KMS-11 (cell line): Measurements from ENCODE around the gene CUL7.

Experiments used
- H2AFZ ChIP-seq: fragments of 200-600 bp; sonication (generic); 2 replicates; pipeline ENCODE4 v1.6.1; 2016; ENCODE audit warnings: antibody characterized with exemption, mixed run types, low read depth
- H3K27ac ChIP-seq: fragments of 200-600 bp; sonication (generic); 2 replicates; pipeline ENCODE4 v1.6.1; 2016; ENCODE audit warnings: mild to moderate bottlenecking, mixed run types
- H3K27me3 ChIP-seq: fragments of 200-600 bp; sonication (generic); 2 replicates; pipeline ENCODE4 v1.6.1; 2017; ENCODE audit warnings: mild to moderate bottlenecking, low read depth, mixed run types, moderate library complexity; ENCODE audit not compliant: insufficient read depth
- H3K36me3 ChIP-seq: fragments of 200-600 bp; sonication (generic); 2 replicates; pipeline ENCODE4 v1.6.1; 2017; ENCODE audit warnings: mild to moderate bottlenecking, mixed run types; ENCODE audit not compliant: insufficient read depth
- H3K4me1 ChIP-seq: fragments of 200-600 bp; sonication (generic); 2 replicates; pipeline ENCODE4 v1.6.1; 2016; ENCODE audit warnings: mild to moderate bottlenecking, low read depth, mixed run types; ENCODE audit not compliant: poor library complexity, severe bottlenecking
- H3K4me2 ChIP-seq: fragments of 200-600 bp; sonication (generic); 2 replicates; pipeline ENCODE4 v1.7.0; 2016; ENCODE audit warnings: mild to moderate bottlenecking, mixed run types
- H3K4me3 ChIP-seq: fragments of 200-600 bp; sonication (generic); IDR thresholded peaks from 2 replicates; pipeline ENCODE4 v1.6.1; 2017; ENCODE audit warnings: low read depth, low read length, mixed read lengths; ENCODE audit not compliant: insufficient read depth
- H3K79me2 ChIP-seq: fragments of 200-600 bp; sonication (generic); 2 replicates; pipeline ENCODE4 v1.6.1; 2016; ENCODE audit warnings: low read depth, mixed run types; ENCODE audit not compliant: insufficient read depth
- H3K9ac ChIP-seq: fragments of 200-600 bp; sonication (generic); 2 replicates; pipeline ENCODE4 v1.6.1; 2016; ENCODE audit warnings: mild to moderate bottlenecking, mixed run types
- H4K20me1 ChIP-seq: fragments of 200-600 bp; sonication (generic); 2 replicates; pipeline ENCODE4 v1.6.1; 2016; ENCODE audit warnings: mild to moderate bottlenecking, mixed run types; ENCODE audit not compliant: insufficient read depth
- CTCF ChIP-seq: fragments of 200-600 bp; sonication (generic); conservative IDR thresholded peaks from 2 replicates; pipeline ENCODE4 v1.6.1; 2017; ENCODE audit warnings: low read depth, mild to moderate bottlenecking, antibody characterized with exemption, low read length, moderate library complexity, mixed read lengths

Gene CUL7

GRCh38 chr6:43012364-43012763, 41.3 kb downstream of the CUL7 start:
- Histone ChIP-seq H3K27me3 (no peaks in the 10 kb centered on the region), H3K79me2 (peaks cover 25% of the 10 kb centered on the region; the same call in 1 of the 2 replicates), H3K4me2 (peak overlapping the region; percentile 90), H3K36me3 (no peaks in the 10 kb centered on the region), H3K4me1 (peaks cover 21% of the 10 kb centered on the region), H3K9ac (no peak overlapping the region), H4K20me1 (no peaks in the 10 kb centered on the region), H3K27ac (no peak overlapping the region), H3K4me3 (no peak overlapping the region), H2AFZ (no peak overlapping the region)
- TF ChIP-seq CTCF, result no peak

- peaks cover 22% of the 10 kb centered on the region; the same call in 1 of the 2 replicates for H3K79me2 ChIP-seq
- no peak for TF ChIP-seq CTCF
- no peak overlapping the region for H3K4me3 ChIP-seq
- no peak overlapping the region for H3K27ac ChIP-seq
- H2AFZ ChIP-seq, result no peak overlapping the region
- no peaks in the 10 kb centered on the region for H3K27me3 ChIP-seq
- no peak overlapping the region for H3K9ac ChIP-seq
- H3K4me1 ChIP-seq, result peaks cover 14% of the 10 kb centered on the region
- no peak overlapping the region for H3K4me2 ChIP-seq
- H4K20me1 ChIP-seq, result no peaks in the 10 kb centered on the region
- H3K36me3 ChIP-seq, result no peaks in the 10 kb centered on the region
Observed at GRCh38 chr6:43011207-43011606, 42.4 kb downstream of the CUL7 start.

- no peaks in the 10 kb centered on the region for H3K4me1 ChIP-seq
- no peaks in the 10 kb centered on the region for H3K27me3 ChIP-seq
- no peak overlapping the region for H3K9ac ChIP-seq
- H3K27ac ChIP-seq, result no peak overlapping the region
- no peak overlapping the region for H2AFZ ChIP-seq
- no peak overlapping the region for H3K4me3 ChIP-seq
- H4K20me1 ChIP-seq, result no peaks in the 10 kb centered on the region
- H3K79me2 ChIP-seq, result peaks cover 5% of the 10 kb centered on the region; the same call in 1 of the 2 replicates
- peak; percentile 63 for TF ChIP-seq CTCF
- no peak overlapping the region for H3K4me2 ChIP-seq
- H3K36me3 ChIP-seq, result no peaks in the 10 kb centered on the region
Observed at GRCh38 chr6:43009124-43009523, 44.5 kb downstream of the CUL7 start.

GRCh38 chr6:43007126-43007525, 46.5 kb downstream of the CUL7 start:
- H3K27ac ChIP-seq, result no peak overlapping the region
- no peaks in the 10 kb centered on the region for H3K27me3 ChIP-seq
- no peaks in the 10 kb centered on the region for H3K4me1 ChIP-seq
- H2AFZ ChIP-seq, result no peak overlapping the region
- TF ChIP-seq CTCF, result no peak
- H3K79me2 ChIP-seq, result no peaks in the 10 kb centered on the region
- no peak overlapping the region for H3K4me3 ChIP-seq
- H3K4me2 ChIP-seq, result no peak overlapping the region
- no peak overlapping the region for H3K9ac ChIP-seq
- H4K20me1 ChIP-seq, result no peaks in the 10 kb centered on the region
- H3K36me3 ChIP-seq, result no peaks in the 10 kb centered on the region

GRCh38 chr6:43006251-43006650, 47.4 kb downstream of the CUL7 start:
- H3K36me3 ChIP-seq, result no peaks in the 10 kb centered on the region
- H3K27ac ChIP-seq, result no peak overlapping the region
- H3K4me3 ChIP-seq, result no peak overlapping the region
- H3K9ac ChIP-seq, result no peak overlapping the region
- TF ChIP-seq CTCF, result no peak
- no peak overlapping the region for H2AFZ ChIP-seq
- H4K20me1 ChIP-seq, result no peaks in the 10 kb centered on the region
- H3K4me1 ChIP-seq, result no peaks in the 10 kb centered on the region
- H3K79me2 ChIP-seq, result no peaks in the 10 kb centered on the region
- no peaks in the 10 kb centered on the region for H3K27me3 ChIP-seq
- H3K4me2 ChIP-seq, result no peak overlapping the region
